ENCODE results near the gene ZNF70.

ZNF70 gene

GRCh38 chr22:23716811-23717801 is 33.8 kb downstream of the ZNF70 start:
- DNase-seq (ENCODE audit: low read depth in 2 of 2) = peak; percentile 71 to 74

- no peak for DNase-seq (ENCODE audit: low read depth in 2 of 2)
Observed at GRCh38 chr22:23715806-23716375, 35.0 kb downstream of the ZNF70 start.

GRCh38 chr22:23714596-23715578 is 36.0 kb downstream of the ZNF70 start:
- DNase-seq (ENCODE audit: low read depth in 2 of 2) = no peak

GRCh38 chr22:23713696-23714595 is 37.0 kb downstream of the ZNF70 start:
- no peak for DNase-seq (ENCODE audit: low read depth in 2 of 2)

- DNase-seq (ENCODE audit: low read depth in 2 of 2) = no peak
Observed at GRCh38 chr22:23712256-23712655, 38.7 kb downstream of the ZNF70 start.

- no peak for DNase-seq (ENCODE audit: low read depth in 2 of 2)
Observed at GRCh38 chr22:23709107-23709506, 41.8 kb downstream of the ZNF70 start.

GRCh38 chr22:23708270-23708669 is 42.6 kb downstream of the ZNF70 start:
- no peak for DNase-seq (ENCODE audit: low read depth in 2 of 2)

- no peak for DNase-seq (ENCODE audit: low read depth in 2 of 2)
Observed at GRCh38 chr22:23705358-23705757, 45.6 kb downstream of the ZNF70 start.

- no peak for DNase-seq (ENCODE audit: low read depth in 2 of 2)
Observed at GRCh38 chr22:23704829-23705228, 46.1 kb downstream of the ZNF70 start.

GRCh38 chr22:23704062-23704461 is 46.9 kb downstream of the ZNF70 start:
- DNase-seq (ENCODE audit: low read depth in 2 of 2) = no peak

GRCh38 chr22:23700706-23701105 is 50.2 kb downstream of the ZNF70 start:
- no peak for DNase-seq (ENCODE audit: low read depth in 2 of 2)

- no peak for DNase-seq (ENCODE audit: low read depth in 2 of 2)
Observed at GRCh38 chr22:23698673-23699235, 52.2 kb downstream of the ZNF70 start.

GRCh38 chr22:23698094-23698493 is 52.8 kb downstream of the ZNF70 start:
- no peak for DNase-seq (ENCODE audit: low read depth in 2 of 2)

- no peak for DNase-seq (ENCODE audit: low read depth in 2 of 2)
Observed at GRCh38 chr22:23697031-23697970, 53.6 kb downstream of the ZNF70 start.

- DNase-seq (ENCODE audit: low read depth in 2 of 2) = peak; percentile 47 to 61
Observed at GRCh38 chr22:23696326-23696851, 54.5 kb downstream of the ZNF70 start.

GRCh38 chr22:23695571-23696325 is 55.2 kb downstream of the ZNF70 start:
- no peak for DNase-seq (ENCODE audit: low read depth in 2 of 2)

GRCh38 chr22:23695141-23695540 is 55.8 kb downstream of the ZNF70 start:
- no peak for DNase-seq (ENCODE audit: low read depth in 2 of 2)

GRCh38 chr22:23693979-23694680 is 56.8 kb downstream of the ZNF70 start:
- no peak for DNase-seq (ENCODE audit: low read depth in 2 of 2)
